Fibroblast of skin of right biceps (primary cell): Measurements from ENCODE around the gene GPSM3.
"Not testable (repeated sequence)": the region's sequence is repeated elsewhere in the genome, so short reads cannot be mapped to it uniquely, and the experiment has no call there.

Experiments
- DNase-seq: peaks from one replicate; pipeline ENCODE4 v3.0.0-alpha.2; 2013

Gene GPSM3, protein sequence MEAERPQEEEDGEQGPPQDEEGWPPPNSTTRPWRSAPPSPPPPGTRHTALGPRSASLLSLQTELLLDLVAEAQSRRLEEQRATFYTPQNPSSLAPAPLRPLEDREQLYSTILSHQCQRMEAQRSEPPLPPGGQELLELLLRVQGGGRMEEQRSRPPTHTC

DNA sequence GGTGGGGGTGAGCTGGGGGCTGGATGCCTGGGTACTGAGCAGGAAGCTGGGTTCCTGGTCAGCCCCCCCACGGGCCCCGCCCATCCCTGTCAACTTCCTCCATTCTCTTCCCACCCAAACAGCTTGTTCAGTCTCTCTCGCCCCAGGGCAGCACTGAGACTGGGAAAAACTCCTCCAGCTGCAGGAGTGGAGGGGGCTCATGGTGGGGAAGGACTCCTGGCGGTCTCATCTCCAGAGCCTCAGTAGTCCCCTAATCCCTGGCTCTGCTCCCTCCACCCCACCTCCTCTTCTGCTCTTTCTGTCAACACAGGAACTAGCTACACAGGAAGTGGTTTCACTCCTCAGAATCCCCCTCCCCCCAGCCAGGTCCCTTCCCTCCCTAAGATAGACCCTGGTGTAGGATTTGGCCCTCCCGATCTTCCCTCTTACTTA lies at the start of gene GPSM3:
Gene GPSM3, minus strand, starts transcription at position 36 of the 432 bp plus-strand sequence. CDS start 130 bp downstream, outside the sequence.
- DNase-seq, result peak; percentile 76

DNA sequence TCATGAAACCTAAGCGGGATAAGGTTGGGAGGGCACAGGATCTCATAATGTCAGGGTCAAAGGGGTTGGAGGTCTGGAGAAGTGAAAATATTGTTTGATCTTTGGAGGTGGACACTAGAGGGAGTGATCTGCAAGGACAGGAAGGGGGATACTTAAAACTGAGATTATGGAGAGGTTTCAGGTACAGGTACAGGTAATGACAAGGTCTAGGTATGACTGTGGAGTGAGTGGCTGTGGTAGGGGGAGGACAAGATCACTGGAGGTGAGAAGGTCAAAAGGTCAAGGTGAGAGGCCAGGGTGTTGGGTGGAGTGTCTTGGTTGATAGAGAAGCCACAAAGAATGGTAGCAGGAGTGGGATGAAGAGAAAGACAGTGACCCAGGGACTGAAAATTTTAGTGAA lies 48.2 kb upstream of the GPSM3 start:
- no peak for DNase-seq

DNA sequence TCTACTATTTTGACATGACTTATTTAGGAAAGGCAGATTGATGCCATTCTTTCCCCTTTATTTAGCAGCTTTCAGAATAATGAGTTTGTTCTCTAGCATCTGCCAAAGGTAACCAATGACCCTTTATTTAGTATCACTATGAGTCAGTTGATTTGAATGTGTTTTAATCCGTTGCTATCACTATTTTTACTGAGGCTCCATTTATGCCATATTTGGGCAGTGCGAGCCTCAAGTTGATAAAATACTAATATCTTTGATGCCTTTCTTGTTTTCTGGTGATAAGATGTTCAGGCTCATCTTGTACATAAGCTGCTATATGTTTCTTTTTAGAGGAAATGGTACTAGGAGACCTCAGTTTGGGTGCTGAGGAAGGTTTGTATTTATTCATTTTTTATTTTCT lies 47.0 kb upstream of the GPSM3 start:
- no peak for DNase-seq

DNA sequence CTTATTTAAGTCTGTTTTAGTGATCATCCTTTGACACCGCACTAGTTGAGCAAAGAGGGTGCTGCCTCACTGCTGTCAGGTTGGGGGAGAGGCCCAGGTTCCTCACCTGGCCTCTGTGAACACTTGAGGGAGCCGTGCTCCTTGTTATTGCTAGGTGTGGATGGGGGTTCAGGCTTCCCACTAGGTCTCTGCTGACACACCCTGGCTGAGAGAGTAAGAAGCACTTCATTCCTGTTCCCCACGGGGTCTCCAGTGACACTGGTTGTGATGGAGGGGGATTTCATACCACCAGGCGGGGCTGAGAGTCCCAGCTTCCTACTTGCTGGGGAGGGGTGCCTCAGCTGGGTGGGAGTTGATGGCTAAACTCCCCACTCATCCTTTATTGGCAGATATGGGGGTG lies 42.5 kb upstream of the GPSM3 start:
- no peak for DNase-seq

DNA sequence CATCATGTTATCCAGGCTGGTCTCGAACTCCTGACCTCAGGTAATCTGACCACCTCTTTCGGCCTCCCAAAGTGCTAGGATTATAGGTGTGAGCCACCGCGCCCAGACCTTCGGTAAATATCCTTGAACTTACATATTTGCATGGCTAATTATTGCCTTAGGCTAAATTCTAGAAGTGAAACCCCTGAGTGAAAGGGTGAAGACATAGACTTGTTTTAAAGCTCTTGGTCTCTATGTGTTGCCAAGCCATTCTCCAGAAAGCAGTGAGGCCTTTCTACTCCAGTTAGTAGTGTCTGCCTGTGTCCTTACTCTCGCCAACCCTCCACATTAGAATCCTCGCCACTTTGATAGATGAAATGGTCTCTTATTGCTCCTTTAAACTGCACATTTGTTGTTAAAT lies 34.0 kb upstream of the GPSM3 start:
- DNase-seq, result no peak

DNA sequence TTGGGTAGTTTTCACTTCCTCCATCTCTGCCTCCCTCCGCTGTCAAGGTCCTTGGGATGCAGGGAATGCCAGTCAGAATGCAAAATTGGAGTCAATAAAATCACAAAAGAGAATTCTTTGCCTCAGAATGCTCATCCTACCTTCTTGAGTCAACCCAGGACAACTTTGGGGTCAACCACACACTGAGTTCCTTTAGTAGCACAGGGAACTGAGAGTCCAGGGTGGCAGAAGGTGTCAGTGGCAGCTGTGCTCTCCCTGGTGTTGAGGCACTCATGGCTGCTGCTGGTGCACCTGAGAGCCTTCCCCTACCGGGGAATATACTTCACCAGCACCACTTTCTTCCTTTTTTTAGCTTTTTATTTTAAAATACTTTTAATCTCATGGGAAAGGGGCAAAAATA lies 32.3 kb upstream of the GPSM3 start:
- DNase-seq, result no peak

DNA sequence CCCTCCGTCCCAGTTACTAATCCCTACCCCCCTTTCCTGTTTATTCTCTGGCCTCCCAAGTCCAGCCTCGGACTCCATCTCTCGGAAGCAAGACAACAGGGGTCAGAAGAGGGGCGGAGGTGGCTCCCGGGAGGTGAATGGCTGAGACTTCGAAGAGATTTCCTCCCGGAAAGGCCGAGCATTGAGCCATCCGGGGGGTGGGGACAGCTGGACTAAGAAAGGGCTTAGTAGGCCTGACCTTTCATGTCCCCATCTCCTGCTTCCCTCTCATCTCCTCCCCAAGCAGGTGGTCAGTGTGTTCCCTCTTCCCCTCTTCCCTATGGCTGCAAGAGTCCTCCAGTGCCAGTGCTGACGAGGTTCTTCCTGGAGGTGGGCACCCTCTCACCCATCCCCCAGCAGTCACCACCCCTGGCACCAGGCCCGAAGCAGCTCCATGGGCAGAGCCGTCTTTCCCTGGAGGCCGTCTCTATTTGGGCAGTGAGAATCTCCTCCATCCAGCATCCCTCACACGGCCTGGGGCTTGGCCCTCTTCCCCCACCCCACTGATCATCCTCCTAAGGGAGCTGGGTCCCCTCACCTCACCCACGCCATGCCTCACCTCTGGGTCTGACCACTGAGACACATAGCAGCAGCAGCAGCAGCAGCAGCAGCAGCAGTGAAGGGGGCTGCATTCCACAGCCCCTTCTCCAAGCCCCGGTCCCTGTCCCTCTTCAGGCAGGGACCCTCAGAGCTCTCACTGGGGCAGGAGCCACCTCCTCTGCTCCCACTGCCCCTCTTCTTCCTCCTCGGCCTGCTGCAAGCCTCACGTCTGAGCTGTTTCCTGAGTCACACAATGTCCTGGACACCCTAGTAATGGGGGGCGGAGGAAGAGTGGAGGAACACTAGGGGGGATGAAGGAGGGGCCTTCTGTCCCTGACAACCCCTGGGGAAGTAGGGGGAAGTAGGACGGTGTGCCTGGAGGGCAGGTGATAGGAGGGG lies 31.1 kb upstream of the GPSM3 start, which contains the start of gene NOTCH4:
Gene NOTCH4, minus strand, starts transcription at position 810 of the 978 bp plus-strand sequence. Its CDS starts 139 bp downstream, at position 671.
- DNase-seq, result no peak

DNA sequence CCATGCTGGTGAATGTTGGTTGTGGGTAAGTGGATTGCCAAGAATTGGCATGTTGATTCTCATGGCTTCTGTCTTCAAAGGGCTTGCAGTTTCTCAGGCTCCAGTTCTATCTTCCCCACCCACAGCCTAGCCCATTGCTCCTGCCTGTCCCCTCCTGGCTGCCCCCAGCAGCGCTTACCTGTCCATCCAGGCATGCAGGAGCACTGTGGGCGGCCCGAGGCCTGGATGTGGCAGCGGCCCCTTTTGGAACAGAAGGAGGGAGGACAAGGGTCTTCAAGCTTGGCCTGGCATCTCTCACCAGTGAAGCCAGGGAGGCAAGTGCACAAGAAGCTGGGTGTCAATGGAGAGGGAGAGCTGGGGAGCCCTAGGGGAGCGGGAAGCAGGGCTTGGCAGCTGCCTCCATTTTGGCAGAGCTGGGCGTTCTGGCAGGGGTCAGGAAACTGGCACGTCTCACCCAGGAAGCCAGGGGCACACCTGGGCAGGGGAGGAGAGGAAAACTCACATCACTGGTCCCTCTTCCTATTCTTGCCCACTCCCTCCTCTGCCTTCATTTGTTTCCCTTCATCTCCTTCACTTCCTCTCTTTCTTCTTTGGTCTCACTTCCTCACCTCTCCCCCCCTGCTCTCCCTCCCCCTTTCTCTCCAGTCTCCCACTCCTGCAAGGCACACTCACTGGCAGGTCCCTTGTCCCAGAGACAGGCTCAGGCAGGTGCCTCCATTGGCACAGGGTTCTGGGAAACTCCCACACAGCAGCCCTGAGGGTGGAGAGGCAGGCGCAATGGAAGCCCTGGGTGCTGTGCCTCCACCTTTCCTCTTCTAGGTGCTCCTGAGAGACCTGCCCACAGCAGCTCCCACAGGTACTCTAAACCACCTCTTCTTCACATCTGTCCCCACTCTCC lies 30.1 kb upstream of the GPSM3 start:
- DNase-seq, result no peak

DNA sequence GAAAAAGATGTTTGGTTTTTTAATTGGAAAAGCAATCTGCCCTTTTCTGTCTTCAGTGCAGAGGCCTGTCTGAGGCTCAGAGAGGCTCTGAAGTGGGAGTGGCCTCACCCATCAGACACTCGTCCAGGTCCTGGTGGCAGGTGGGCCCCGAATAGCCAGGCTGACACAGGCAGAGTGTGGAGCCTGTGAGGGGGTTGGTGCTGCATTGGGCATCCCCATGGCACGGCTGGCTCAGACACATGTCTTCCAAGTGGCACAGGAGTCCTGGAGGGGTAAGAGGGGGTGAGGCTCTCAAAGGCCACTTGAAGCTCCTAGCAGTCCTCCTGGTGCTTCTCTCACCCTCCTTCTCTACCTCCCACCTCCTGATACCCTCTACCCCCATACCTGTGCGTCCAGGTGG lies 27.6 kb upstream of the GPSM3 start:
- DNase-seq, result no peak

DNA sequence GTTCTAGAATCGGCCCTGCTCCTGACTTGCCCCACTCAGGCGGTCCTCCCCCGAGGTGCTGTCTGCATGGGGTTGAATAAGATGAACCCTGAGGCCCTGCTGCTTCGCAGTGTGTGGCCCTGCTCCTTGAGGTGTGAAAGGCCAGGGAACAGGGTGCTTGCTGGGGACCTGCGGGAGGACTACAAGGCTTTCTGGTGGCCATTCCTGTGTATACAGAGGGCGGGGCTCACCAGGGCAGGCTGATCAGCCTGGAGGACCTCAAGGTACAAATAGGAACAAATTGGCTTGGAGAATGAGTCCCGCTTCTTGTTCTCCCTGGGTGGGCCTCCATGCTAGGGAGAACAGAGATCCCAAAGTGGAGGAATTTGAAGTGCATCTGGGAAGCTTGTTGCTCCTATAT lies 25.7 kb upstream of the GPSM3 start:
- DNase-seq, result no peak

DNA sequence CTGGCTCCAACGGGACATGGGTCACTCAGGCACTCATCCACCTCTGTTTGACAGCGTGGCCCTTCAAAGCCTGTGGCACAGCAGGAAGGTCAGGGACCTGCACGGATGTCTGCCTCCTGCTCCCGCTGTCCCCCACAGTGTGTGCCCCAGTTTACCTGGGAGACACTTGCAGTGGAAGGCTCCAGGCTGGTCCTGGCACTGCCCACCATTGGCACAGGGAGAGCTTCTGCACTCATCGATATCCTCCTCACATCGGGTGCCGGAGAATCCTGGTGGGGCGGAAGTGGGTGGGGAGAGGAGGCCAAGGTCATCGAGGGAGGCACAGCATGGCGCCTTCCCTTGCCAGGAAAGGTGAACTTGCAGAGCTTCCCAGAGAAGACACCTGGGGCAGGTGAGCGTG lies 24.6 kb upstream of the GPSM3 start:
- no peak for DNase-seq

DNA sequence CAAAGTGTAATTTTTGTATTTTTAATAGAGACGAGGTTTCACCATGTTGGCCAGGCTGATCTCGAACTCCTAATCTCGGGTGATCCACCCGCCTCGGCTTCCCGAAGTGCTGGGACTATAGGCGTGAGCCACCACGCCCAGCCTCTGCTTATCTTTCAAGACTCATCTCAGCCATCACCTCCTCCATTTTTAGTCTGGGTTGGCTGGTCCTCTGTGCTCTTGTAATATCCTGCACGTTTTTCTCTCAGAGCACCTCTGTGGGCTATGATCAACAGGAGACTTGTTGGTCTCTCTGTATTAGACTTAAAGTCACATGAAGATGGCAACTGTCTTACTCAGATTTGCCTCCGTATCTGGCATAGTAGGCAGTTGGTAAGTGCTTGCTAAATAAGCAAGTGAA lies 23.8 kb upstream of the GPSM3 start:
- DNase-seq, result no peak

DNA sequence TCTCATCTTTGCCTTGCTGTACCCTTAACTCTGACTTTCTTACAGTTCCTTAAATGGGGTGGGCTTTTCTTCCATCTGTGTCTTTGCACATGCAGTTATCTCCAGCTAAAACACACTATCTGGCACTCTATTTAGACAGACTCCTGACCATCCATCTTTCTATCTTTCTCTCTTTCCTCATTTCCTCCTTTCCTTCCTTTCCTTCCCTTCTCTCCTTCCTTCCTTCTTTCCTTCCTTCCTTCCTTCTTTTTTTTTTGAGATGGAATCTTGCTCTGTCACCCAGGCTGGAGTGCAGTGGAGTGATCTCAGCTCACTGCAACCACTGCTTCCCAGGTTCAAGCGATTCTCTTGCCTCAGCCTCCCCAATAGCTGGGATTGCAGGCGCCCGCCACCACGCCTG lies 23.2 kb upstream of the GPSM3 start:
- no peak for DNase-seq

DNA sequence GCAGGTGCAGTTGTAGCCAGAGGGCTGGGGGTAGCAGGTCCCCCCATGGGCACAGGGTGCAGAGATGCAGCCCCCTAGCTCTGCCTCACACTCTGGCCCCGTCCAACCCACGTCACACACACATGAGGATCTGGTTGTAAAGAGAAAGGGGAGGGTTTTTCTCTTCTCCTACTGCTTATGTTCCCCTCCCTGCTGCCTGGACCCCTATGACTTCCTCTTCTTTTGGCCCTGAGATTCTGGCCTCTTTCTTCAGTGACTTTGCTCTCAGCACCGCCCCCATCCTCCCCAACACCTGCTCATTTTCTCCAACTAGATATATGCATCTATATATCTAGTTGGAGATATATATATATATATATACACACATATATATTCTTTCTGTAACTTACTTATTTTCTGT lies 21.7 kb upstream of the GPSM3 start:
- no peak for DNase-seq

DNA sequence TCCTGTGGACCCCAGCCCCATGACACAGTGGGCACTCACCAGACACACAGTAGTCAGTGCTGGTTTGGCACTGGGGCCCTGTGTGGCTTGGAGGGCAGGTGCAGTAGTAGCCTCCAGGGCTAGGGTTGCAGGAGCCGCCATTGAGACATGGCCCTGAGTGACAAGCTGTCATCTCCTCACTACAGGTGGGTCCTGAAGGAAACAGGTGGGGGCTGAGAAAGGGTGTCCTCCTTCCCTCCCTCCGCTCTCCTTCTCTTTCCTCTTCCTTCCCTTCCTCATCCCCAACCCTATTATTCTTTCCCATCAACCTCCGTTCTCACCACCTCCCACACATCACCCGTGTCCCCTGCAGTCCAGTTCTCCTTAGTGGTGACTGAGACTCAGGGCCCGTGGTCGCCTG lies 21.2 kb upstream of the GPSM3 start:
- no peak for DNase-seq

DNA sequence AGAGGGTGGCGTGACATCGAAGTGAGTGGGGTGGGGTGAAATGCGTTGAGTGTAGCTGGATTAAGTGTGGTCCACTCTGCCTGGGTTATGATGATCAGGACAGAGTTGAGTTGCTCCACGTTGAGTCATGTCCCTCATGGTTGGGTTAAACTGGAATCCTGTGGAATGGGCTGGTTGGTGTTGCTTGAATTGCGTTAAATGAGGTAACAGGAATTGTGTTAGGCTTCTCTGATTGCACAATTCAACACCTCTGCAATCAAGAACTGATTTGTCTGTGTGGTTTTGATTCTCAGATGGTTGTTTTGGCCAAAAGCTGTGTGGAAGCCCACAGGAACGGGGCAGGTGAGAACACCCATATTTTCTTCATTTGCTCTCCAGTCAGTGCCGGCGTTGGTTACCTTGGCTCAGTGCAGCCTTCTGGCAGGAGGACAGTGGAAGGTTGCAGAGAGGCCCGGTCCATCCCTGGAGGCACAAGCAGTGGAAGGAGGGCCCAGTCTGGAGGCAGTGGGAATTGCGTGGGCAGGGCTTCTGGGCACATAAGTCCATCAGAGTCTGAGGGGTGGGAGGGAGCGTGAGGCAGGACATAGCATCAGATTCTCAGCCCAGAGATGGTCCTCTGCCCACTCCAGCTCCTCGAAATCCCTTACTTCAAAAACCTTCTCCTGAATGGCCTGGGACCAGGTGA lies 19.8 kb upstream of the GPSM3 start:
- no peak for DNase-seq

DNA sequence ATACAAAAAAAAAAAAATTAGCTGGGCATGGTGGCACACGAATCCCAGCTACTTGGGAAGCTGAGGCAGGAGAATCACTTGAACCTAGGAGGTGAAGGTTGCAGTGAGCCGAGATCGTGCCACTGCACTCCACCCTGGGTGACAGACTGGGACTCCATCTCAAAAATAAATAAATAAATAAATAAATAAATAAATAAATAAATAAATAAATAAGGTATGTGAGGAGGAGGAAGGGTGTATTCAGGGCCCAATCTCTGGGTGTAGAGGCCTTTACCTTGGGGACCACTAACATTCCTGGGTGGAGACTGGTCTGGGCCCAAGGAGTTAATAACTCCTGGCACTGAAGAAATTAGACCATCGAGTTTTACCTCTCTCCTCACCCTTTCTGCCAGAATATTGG lies 19.0 kb upstream of the GPSM3 start:
- not testable (repeated sequence) for DNase-seq

DNA sequence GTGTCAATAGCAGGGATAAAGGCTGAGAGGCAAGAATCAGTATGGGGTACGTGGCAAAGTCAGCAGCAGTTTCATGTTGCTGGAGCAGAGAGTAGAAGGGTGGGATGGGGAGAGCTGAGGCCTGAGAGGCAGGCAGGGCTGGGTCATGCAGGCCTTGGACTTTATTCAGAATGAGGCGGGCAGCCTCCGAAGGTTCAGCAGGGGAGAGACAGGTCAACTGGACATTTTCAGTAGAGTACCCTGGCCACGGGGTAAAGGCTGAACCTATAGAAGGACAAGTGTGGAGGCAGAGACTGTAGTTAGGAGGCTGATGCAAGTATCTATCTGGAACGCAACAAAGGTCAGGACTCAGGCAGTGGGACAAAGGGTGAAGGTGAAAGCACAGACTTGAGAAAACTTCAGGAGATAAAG lies 17.8 kb upstream of the GPSM3 start:
- DNase-seq, result no peak

DNA sequence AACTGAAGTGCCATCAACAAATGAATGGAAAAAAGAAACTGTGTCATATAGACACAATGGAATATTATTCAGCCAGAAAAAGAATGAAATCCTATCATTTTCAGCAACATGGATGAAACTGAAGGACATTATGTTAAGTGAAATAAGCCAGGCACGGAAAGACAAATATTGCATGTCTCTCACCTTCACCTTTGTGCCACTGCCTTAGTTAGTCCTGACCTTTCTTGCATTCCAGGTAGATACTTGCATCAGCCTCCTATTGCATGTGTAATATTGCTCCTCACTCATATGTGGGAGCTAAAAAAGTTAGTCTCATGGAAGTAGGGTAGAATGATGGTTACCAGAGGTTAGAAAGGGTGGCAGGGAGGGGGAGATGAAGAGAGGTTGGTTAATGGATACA lies 16.6 kb upstream of the GPSM3 start:
- DNase-seq, result no peak

DNA sequence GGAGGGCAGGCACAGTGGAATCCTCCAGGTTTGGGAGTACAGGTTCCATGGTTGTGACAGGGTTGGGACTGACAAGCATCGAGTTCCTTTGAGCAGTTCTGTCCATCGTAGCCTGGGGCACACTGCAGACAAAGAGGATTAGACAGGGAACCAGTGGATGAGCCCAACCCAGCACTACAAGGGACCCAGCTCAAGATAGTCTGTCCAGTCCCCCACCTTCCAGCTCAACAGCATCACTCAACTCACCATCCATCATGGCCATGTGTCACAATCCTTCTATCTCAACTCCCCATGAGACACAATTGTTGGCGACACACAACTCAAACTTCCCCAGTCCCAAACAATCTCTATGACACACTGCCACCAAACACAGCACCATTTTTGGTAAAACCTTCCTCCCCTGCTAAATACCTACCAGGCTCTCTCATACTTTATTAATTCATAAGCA lies 11.8 kb upstream of the GPSM3 start:
- DNase-seq, result no peak

DNA sequence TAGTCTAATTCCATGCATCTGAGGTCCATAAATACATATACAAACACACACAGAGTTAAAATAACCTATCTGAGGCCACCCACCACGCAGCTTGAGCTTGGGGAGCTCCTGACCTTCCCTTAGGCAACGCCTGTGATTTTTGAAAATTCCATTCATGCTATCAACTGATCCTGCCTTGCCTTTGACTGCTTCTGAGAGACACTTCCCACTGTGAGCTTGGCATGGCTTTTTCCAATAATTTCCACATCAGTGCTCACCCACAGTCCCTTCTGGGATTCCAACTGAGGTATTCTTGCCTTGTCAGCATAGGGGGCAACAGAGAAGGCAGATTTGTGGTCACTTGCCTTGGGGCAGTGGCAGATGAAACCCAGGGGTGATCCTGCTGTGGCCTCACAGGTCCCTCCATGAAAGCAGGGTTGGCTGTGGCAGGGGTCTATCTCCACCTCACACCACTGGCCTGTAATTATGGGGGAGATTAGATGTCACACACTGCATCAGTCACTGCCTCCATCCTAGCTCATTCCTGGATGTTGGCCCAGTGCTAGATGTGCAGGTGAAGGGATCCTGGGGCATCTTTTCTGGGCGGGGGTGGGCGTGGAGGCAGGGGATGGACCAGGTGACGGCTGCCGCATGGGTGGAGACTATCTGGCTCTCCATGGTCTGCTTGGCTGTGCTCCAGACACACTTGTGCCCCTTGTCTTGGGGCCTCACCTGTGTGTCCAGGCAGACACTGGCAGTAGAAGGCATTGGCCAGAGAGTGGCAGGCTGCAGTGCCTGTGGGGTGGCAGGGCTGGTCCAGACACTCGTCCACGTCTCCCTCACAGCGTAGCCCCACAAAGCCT lies 11.2 kb upstream of the GPSM3 start:
- no peak for DNase-seq

DNA sequence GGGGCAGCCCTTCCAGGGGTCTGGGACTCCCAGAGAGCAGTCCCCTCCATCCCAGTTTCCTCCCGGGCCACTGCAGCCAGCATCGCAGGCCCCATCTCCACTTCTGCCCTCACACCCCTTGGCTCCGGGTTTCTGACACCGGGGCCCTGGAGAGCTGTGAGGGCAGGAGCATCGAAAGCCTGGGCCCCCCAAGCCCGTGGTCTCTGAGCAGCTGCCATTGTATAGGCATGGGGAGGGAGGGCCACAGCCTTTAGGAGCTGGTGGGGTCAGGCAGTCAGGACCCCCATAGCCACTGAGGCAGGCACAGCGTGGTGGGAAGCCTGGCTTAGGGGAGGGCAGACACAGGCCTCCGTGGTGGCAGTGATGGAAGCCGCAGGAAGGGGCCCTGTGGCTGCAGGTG lies 9.7 kb upstream of the GPSM3 start:
- no peak for DNase-seq
